HG03378 (cell line): ENCODE measurements around the gene TAC4.

Source experiments
- ATAC-seq: cut with Tn5 transposase; IDR thresholded peaks from one replicate; pipeline ENCODE4 v1.9.1; 2021; ENCODE audit warnings: mild to moderate bottlenecking, moderate library complexity; ENCODE audit not compliant: unreplicated experiment

Gene TAC4

DNA sequence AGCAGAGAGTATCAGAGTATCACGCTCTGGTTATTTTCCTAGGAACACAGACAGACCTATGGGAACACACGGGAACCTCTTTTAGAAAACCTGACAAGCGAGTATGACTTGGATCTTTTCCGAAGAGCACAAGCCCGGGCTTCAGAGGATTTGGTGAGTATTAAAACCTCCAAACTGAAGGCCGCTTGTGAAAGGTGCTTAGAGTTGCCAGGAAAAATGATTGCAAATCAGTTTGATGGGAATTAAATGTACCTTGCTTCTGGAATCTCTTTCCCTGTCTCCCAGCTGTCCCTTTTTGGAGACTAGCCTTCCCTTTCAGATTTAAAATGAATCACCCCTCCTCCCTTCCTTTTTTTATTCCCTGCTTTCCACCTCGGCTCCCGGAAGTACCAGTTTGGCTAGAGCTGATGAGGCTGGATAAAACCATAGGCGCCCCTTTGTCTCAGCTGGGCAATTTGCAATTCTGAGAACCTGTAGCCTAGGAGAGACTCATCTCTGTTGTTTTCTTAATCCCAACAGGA, 32.0 kb downstream of the TAC4 start:
- no peak for ATAC-seq

DNA sequence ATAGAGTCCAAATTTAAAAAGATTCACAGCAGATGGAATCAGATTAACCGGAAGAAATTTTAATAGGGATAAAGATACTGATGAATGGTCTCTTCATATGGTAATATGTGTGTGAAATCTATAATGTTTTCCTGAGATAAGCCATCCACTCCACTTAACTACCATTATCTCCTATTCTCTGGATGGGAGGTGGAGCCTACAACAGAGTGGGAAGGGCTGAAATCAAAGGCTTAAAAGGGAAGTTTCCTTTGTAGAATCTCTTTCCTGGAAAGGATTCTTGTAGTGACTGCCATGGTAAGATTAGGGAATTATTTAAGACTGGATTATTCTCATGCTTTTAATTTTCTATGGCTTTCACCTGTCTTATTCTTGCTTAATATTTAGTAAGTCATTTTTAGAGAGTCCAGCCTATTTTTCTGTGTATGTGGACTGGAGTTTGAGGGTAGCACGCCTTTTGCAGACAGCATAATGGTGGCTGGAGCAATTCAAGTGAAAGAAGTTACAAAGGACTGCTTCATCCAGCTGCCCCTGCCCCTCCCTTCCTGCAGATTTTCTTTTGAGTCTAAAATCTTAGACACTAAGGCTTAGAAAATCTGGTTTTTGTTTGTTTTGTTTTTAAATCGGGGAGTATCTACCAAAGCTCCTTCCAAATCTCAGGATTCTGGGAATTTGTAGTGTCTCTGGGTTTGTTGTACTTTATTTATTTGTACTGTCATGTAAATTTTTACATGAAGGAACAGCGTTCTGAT, 32.9 kb downstream of the TAC4 start:
- no peak for ATAC-seq

DNA sequence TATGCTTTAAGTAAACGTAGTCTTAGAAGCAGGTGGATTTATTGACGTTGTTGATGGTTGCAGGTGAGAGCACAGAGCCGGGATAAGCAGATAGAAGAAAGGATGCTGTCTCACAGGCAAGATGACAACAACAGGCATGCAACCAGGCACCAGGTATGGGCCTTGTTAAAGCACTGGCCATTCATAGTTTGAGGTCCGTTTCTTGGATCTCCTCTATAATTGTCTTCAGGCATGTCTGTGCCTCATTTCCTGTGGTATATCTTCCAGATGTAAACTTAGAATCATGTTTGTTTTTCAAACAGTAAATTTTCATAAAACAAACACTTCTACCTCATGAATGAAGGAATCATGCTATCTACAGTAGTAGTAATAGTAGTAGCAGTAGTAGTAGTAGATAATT, 38.8 kb downstream of the TAC4 start:
- ATAC-seq, result no peak

DNA sequence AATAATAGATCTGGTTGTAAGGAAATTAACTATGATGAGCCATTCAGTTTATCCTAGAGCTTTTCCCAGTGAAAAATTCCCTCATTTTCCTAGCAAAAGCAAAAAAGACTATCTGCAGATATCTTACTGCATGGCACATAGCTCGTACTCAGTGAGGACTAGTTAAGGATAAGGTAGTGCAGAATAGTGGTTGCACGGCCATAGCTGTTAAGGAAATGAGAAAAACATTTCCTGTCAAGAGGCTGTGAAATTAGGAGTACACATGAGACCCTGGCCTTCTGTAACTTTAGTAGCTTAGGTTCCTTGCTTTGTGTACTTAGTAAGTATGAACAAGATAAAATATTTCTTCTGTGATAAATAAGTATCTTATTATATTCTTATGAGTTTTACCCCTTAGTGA, 49.1 kb downstream of the TAC4 start:
- no peak for ATAC-seq

DNA sequence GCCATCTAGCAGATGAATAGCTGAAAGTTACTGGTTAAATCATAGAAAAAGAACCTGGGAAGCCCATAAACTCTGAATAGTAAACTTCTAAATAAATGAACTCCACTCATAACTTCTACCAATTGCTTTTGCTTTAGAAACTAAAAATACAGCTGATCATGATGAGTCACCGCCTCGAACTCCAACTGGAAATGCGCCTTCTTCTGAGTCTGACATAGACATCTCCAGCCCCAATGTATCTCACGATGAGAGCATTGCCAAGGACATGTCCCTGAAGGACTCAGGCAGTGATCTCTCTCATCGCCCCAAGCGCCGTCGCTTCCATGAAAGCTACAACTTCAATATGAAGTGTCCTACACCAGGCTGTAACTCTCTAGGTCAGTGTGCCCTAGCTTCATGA, 49.7 kb downstream of the TAC4 start:
- no peak for ATAC-seq

DNA sequence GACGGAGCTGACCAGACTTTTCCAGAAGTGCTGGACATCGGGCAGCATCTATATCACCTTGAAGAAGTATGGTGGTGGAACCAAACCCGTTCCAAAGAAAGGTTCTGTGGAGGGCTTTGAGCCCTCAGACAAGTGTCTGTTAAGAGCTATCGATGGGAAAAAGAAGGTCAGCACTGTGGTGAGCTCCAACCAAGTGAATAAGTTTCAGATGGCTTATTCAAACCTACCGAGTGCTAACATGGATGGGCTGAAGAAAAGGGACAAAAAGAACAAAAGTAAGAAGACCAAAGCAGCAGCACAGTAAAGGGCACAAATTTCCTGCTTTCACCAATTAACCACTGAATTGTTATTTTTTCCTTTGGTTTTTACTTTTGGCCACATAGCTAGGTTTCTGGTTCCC, 52.5 kb downstream of the TAC4 start:
- ATAC-seq, result no peak

DNA sequence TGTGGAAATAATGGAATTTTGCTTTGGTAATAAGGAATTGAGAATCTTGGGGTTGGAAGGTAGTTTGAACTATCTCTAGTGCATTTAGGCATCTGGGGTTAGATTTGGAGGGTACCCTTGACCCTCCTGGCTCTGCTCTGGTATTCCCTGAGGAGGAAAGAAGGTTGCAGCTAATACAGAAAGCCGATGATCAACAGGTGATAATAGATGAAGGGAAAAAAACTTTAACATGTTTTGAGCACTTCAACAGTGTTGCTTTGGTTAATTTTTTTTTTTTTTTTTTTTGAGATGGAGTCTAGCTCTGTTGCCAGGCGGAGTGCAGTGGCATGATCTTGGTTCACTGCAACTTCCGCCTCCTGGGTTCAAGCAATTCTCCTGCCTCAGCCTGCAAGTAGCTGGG, 54.6 kb downstream of the TAC4 start:
- ATAC-seq, result no peak

DNA sequence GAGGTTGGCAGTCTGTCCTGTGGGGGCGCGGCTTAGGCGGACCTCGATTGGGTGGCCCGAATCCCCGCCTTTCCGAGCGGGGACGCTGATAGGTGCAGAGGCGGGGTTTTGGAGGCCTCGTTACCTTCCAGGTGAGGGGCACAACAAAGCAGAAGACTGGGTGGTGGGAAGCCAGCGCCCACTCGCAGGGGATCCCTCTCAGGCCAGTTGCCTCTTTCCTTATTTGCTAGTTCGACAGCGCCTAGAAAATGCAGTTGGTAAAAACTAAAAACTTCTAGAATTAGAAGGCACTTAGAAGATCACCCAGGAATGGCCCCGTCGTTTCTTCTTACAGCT, 58.7 kb downstream of the TAC4 start:
- no peak for ATAC-seq

DNA sequence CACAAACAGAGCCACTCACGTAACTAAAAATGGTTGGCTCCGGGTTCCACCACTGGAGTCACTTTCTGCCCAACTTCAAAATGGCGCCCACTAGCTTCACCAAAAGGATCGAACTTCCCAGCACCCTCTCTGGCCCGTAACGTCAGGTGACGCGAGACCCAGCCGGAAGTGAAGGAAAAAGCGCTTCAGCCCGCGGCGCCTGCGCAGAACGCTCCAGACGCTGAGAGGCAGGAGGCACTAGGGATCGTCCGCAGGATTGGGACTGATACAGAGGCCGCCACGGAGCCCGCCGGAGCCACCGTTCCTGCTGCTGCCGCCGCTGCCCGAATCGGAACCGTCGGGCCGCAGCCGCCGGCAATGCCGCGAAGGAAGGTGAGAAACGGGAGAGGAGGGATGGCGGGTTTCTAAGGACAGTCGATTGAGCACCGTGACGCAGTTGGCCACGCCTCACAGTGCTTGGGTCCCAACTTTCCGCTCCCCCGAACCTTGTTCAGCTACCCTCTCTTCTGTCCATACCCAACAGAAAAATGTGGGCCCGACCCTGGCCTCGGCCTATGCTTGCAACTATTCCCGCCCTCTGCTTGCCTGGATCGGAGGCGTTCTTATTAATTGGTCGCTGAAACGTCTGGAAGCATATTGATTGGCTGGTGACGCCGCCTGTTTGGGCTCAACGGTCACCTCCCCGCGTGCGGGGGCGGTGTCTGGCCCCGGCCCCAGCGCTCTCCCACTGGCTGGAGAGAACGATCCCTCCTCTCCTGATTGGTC, 59.2 kb downstream of the TAC4 start, which contains the start of gene KAT7:
TSS of gene KAT7 (plus strand) at position 204 of the 765 bp plus-strand sequence. CDS start at position 358, 154 bp downstream.
- ATAC-seq, result peak; percentile 82
